Superior temporal gyrus (tissue), 1 donor: ENCODE data around the gene APP.

Experiments
- DNase-seq: peaks from one replicate; pipeline ENCODE4 v3.0.0-alpha.2; 2016; ENCODE audit errors: extremely low spot score

The APP gene

GRCh38 chr21:25980710-25981109 is 189.9 kb downstream of the APP start:
- DNase-seq, result no peak

- peak; percentile 78 for DNase-seq
Observed at GRCh38 chr21:25979845-25980616, 190.5 kb downstream of the APP start.

DNA sequence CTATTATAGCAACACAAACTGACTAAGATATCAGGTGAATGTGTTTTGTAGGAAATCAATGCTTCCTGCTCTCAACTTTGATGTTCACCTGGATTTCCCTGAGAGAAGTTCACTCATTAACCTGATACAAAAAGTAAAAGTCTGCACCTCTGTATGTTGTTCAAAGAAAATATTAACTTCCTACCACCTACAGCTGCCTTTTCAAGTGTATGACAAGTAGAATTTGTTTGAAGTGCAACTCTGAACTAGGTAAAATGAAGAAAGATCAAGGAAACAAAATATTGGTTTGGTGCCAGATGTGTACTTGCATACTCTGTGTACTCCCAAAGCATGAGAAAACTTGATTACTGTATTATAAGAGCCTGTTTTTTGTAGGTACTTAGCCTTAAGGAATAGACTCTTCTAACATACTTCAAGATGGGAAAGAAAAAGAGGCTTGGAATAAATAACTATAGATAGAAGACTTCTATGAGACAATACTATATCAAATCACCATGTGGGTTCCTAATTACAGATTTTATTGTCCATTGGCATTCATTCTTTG is 193.4 kb downstream of the APP start:
- DNase-seq, result peak; percentile 50

GRCh38 chr21:25974964-25975363 is 195.6 kb downstream of the APP start:
- DNase-seq, result no peak

- peak; percentile 88 for DNase-seq
Observed at GRCh38 chr21:25970254-25970930, 200.2 kb downstream of the APP start.

DNA sequence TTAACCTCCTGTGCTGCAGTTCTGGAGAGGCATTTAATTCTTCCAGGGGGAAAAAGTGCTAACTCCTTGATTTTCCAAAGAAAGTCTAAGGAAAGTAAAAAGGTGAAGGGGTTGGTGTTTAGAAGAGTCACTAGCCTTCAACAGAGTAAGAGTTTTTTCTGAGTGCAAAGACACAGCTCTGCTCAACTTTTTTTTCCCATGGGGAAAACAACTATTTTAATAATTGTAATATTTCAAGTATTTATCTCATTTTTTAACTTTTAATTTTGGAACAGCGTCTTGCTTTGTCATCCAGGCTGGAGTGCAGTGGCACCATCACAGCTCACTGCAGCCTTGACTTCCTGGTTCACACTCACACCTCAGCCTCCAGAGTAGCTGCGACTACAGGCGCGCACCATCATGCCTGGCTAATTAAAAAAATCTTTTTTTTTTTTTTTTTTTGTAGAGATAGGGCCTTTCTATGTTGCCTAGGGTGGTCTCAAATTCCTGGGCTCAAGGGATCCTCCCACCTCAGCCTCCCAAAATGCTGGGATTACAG is 202.6 kb downstream of the APP start:
- no peak for DNase-seq

DNA sequence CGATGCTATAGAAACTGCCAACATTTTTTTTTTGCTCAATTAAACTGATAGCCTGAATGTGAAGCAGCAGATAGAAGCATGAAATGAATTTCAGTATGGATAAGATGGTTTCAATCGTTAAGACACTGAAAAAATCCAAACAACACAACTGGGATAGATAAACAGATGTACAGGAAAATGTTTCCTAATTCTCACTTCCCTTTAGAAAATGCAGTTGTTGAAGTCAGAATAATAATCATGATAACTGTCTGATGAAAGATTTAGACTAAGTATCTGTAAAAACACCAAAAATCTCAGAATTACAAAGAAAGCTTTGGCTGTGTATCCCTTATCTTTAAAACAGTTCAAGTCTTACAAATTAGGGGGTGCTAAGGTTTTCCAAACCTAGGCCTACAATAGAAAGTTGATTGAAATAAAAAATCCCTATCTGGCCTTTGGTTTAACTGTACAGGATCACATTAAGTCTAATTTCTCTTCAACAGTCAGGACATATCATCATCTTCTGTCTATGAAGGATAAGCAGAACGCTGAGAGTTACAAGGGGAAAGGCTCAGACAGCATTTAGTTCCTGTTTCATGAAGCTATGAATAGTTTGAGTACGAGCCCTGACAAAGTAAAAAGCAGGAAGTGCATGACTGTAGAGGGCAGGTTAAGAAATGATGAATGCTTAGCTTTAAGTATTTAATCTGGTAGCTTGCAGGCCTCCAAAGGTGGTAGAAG is 203.2 kb downstream of the APP start:
- DNase-seq, result peak; percentile 72

DNA sequence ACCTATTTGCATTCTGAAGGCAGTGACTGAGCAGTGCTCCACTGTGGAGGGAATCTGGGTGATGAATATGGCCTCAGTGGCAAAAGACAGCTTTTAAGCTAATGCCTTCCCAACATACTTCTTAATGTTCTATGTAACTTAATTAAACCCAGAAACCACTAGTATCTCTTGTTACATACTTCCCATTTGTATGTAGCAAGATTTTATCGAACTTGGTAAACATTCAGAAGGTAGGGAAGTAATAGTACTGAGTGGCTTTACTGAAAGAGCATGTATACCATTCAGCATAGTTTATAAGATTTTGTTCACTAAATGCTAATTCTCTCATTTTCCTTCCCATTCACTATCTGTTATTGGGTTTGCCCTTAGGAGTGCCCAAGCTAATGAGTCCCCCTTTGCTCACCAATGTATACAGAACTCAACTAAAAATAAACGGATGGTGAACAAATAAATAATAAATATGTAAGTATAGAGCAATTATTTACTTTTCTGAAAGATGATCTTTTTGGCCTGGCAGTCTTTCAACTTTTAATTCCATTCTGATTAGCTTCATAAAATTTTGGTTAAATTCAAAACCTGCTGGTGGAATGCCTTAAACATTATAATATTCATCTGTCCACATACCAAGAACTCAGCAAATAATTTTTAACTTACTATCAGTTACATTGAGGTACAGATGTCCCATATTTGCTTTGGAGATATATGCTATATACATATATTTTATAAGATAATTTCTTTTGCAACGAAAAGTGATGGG is 204.4 kb downstream of the APP start:
- no peak for DNase-seq

DNA sequence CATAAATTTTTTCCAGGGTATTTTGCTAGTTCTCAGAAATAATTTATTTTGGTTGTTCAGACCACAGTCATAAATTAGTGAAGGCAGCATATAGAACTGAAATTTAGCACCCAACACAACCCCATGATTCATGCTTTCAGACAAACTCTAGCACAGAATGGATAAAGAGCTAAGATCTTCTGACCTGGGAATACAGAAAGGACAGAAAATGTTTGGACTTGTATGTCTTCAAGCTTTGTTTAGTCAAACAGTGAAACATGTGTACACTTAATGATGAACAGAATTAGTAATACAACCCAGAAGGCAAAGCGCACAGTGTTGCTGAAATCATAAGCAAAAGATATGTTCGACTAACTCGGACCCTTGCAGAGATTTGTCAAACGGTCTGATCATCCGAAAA is 205.6 kb downstream of the APP start:
- no peak for DNase-seq

DNA sequence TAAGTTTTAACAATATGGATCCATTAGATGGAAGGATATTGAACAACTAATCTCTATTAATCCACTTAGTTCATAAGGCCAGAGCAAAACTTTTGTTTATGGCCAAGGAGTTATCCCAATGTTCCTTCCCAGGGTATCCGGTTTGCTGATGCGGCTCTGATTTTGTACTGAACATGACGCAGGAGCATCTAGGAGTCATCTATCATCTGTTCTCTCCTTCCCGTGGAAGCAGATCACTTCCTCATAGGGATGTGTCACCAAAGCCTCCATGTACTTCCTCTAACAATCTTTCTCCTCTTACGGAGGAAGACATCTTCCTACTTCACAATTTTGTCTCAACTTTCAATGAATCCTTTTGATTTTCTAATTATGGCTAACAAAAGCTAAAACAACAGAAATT is 206.6 kb downstream of the APP start:
- no peak for DNase-seq

GRCh38 chr21:25963181-25963580 is 207.4 kb downstream of the APP start:
- DNase-seq, result no peak

DNA sequence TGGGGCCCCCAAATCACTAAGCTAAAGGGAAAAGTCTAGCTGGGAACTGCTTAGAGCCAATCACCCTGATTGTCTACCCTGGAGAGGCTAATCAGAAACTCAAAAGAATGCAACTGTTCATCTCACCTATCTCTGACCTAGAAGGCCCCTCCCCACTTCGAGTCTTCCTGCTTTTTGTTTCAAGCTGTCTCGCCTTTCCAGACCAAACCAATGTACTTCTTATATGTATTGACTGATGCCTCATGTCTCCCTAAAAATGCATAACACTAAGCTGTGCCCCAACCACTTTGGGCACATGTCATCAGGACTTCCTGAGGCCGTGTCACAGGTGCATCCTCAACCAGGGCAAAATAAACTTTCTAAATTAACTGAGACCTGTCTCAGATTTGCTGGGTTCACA is 209.5 kb downstream of the APP start:
- DNase-seq, result no peak

DNA sequence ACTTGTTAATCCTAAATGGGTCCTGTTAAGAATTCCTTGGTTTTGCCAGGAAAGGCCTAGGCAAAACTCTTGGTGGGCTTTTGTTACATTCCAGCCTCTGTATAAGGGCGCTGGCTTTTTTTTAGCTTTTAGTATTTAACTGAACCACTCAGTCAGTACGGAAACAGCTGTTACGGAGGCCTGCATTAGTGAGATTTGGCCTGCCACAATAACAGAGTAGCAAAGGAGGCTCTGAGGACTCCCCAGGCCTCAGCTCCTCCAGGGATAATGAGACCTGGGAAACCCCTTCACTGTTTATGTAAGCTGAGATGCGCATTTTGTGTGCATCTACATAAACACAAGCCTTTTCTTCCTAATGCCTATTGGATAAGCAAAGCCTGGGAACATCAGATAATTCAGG is 210.2 kb downstream of the APP start:
- no peak for DNase-seq

- no peak for DNase-seq
Observed at GRCh38 chr21:25959799-25960198, 210.8 kb downstream of the APP start.

DNA sequence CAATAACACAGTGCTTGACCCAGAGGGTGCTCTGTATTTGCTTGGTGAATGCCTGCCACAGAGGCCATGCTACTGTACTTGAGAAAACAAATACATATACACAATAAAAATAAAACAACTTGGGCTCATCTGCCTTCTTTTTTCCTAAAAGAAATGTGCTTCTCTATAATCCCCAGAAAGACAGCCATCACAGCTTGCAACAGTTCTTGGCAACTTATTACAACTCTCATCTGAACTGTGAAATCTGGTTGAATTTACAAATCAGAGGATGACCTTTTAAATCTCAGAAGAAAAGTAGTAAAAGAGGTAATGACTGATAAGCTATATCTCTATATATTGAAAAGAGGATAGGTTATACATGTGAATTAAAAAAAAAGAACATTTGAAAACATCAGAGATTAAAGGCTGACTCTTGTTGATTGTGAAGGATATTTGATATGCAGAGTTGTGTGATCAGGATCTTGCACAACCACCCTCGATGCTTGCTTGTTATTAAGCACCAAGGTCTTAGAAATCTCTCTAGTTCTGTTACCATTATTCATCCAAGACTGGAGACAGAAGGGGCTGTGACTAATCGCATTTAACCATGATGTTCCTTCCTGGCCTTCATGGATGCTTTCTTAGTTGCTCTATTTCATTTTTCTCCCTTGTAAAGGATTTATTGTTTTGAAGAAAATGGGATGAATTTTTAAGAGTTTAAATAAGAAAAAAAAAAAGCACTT is 213.4 kb downstream of the APP start:
- DNase-seq, result no peak

- no peak for DNase-seq
Observed at GRCh38 chr21:25955646-25956045, 214.9 kb downstream of the APP start.

DNA sequence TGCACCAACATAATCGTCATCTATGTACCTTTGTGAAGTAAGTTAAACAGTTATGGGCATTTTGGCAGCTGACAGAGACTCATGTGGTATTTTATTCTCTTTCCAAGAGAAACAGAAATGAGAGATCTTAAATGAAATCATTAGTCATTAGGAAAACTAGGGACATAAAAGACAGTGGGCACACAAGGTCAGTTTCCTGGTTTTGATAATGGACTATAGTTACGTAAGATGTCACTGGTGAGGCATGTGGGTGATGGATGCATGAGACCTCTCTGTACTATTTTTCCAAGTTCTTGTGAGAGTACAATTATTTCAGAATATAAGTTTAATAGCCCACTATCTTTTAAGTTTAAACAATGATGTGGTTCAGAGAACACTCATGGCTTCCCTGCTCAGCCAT is 216.9 kb downstream of the APP start:
- no peak for DNase-seq

DNA sequence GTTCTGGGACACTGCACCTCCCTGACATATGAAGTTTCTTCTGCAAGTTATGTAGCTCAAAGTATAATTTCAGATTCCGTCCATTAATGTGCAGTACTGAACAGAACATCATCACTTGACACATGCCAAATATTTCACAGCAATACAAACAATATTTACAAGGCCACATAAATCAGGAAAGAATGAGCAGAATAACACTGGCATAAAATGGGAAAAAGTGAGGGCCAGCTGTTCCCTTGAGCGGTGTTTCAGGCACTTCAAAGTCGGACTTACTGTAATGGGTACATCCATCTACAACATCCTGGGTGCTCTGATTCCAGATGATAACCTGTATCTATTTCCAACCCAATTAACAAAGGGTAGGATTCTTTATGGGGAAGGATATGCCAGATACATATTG is 217.4 kb downstream of the APP start:
- DNase-seq, result no peak

DNA sequence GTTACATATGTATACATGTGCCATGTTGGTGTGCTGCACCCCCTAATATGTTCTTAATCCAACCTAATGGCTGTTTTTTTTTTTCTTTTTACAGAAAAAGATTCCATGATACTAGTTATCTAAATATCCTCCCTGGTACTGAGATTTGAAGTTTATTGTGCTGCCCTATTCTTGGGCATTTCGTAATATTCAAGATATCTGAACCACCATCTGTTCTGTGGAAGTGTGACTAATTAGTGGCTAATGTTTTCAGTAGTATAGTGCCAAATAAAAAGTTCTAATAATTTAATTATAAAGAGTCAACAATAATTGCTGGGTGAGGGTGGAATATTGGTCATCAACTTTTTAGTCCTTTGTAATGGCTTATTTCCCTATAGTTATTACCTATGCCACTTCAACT is 218.3 kb downstream of the APP start:
- no peak for DNase-seq

- no peak for DNase-seq
Observed at GRCh38 chr21:25949701-25950100, 220.9 kb downstream of the APP start.

- peak; percentile 76 for DNase-seq
Observed at GRCh38 chr21:25944672-25945213, 225.8 kb downstream of the APP start.
